Neural cell (in vitro differentiated cells): Measurements from ENCODE around the gene RNF123. TPM values are rescaled to one million over a fixed set of nuclear protein-coding genes. Genes with fewer than 3 reads are reported as not detected.

Experiments used
- H2AFZ ChIP-seq: fragments of 200-600, 300-800 bp; sonication (generic), shearing (Covaris generic); 2 replicates; pipeline ENCODE4 v1.6.0; 2014; ENCODE audit warnings: low read depth, mild to moderate bottlenecking, antibody characterized with exemption, low read length, moderate library complexity
- H3F3A ChIP-seq: fragments of 200-600 bp; shearing (Covaris generic); 2 replicates; pipeline ENCODE4 v1.6.1; 2016; ENCODE audit warnings: mild to moderate bottlenecking, moderate library complexity, mixed read lengths, antibody characterized with exemption, low read length; ENCODE audit not compliant: insufficient read depth, poor library complexity, severe bottlenecking
- H3K27ac ChIP-seq: fragments of 200-600, 300-800 bp; sonication (generic), shearing (Covaris generic); 2 replicates; pipeline ENCODE4 v1.5.1; 2014; ENCODE audit warnings: mild to moderate bottlenecking, low read length, moderate library complexity
- H3K27me3 ChIP-seq: fragments of 300-800, 200-600 bp; sonication (generic), shearing (Covaris generic); 2 replicates; pipeline ENCODE4 v1.6.0; 2014; ENCODE audit warnings: mild to moderate bottlenecking, low read depth, low read length, moderate library complexity; ENCODE audit not compliant: insufficient read depth
- H3K36me3 ChIP-seq: fragments of 300-800, 200-600 bp; sonication (generic), shearing (Covaris generic); 2 replicates; pipeline ENCODE4 v1.5.1; 2014; ENCODE audit warnings: mild to moderate bottlenecking, antibody characterized with exemption, low read length, moderate library complexity; ENCODE audit not compliant: insufficient read depth
- H3K4me2 ChIP-seq: fragments of 300-800, 200-600 bp; sonication (generic), shearing (Covaris generic); 2 replicates; pipeline ENCODE4 v1.6.0; 2014; ENCODE audit warnings: mild to moderate bottlenecking, low read length
- H3K4me3 ChIP-seq: fragments of 300-800, 200-600 bp; sonication (generic), shearing (Covaris generic); 2 replicates; pipeline ENCODE4 v1.5.1; 2014; ENCODE audit warnings: mild to moderate bottlenecking, low read length, moderate library complexity
- H3K79me2 ChIP-seq: fragments of 200-600 bp; shearing (Covaris generic); replicated peaks from 2 replicates; pipeline ENCODE4 v1.6.0; 2014; ENCODE audit warnings: mild to moderate bottlenecking, low read length, moderate library complexity; ENCODE audit not compliant: insufficient read depth
- H3K9ac ChIP-seq: fragments of 300-800, 200-600 bp; sonication (generic), shearing (Covaris generic); 2 replicates; pipeline ENCODE4 v1.6.1; 2016; ENCODE audit warnings: mild to moderate bottlenecking, low read length, mixed read lengths
- H3K9me2 ChIP-seq: fragments of 200-600 bp; shearing (Covaris generic); 2 replicates; pipeline ENCODE4 v1.6.1; 2016; ENCODE audit warnings: mild to moderate bottlenecking, low read length, mixed read lengths; ENCODE audit not compliant: insufficient read depth
- H3K9me3 ChIP-seq: fragments of 200-600, 300-800 bp; sonication (generic), shearing (Covaris generic); 2 replicates; pipeline ENCODE4 v1.6.1; 2016; ENCODE audit warnings: mild to moderate bottlenecking, mixed run types, low read length, moderate library complexity, mixed read lengths
- H4K20me1 ChIP-seq: fragments of 200-600 bp; shearing (Covaris generic); 2 replicates; pipeline ENCODE4 v1.6.1; 2016; ENCODE audit warnings: mild to moderate bottlenecking, mixed run types; ENCODE audit not compliant: insufficient read depth
- CTCF ChIP-seq: fragments of 450-650 bp; IDR thresholded peaks from 2 replicates; pipeline ENCODE4 v1.5.1; 2014; ENCODE audit warnings: antibody characterized with exemption, mild to moderate bottlenecking, moderate library complexity; ENCODE audit not compliant: poor library complexity, severe bottlenecking
- EP300 ChIP-seq: fragments of 450-650 bp; conservative IDR thresholded peaks from 2 replicates; pipeline ENCODE4 v1.6.1; 2014; ENCODE audit warnings: antibody characterized with exemption, mild to moderate bottlenecking, moderate library complexity; ENCODE audit not compliant: poor library complexity, severe bottlenecking
- EZH2 ChIP-seq: fragments of 200-600, 300-800 bp; shearing (Covaris generic), sonication (generic); IDR thresholded peaks from 2 replicates; pipeline ENCODE4 v1.6.1; 2014; ENCODE audit warnings: antibody characterized with exemption, low read length, borderline replicate concordance, mild to moderate bottlenecking; ENCODE audit not compliant: insufficient read depth, poor library complexity, severe bottlenecking
- MXI1 ChIP-seq: fragments of 450-650 bp; conservative IDR thresholded peaks from 2 replicates; pipeline ENCODE4 v1.6.1; 2014; ENCODE audit warnings: antibody characterized with exemption, mild to moderate bottlenecking; ENCODE audit not compliant: poor library complexity, severe bottlenecking
- POLR2AphosphoS5 ChIP-seq: IDR thresholded peaks from 2 replicates; pipeline ENCODE4 v1.6.1; 2012
- RAD21 ChIP-seq: fragments of 450-650 bp; conservative IDR thresholded peaks from 2 replicates; pipeline ENCODE4 v1.6.1; 2014; ENCODE audit warnings: antibody characterized with exemption, mild to moderate bottlenecking, moderate library complexity
- REST ChIP-seq: IDR thresholded peaks from 2 replicates; pipeline ENCODE4 v1.6.1; 2012; ENCODE audit warnings: borderline replicate concordance
- SMC3 ChIP-seq: fragments of 450-650 bp; conservative IDR thresholded peaks from 2 replicates; pipeline ENCODE4 v1.6.1; 2014; ENCODE audit warnings: antibody characterized with exemption, mild to moderate bottlenecking, moderate library complexity; ENCODE audit not compliant: poor library complexity
- TAF1 ChIP-seq: IDR thresholded peaks from 2 replicates; pipeline ENCODE4 v1.6.1; 2012; ENCODE audit warnings: low read depth
- polyA plus RNA-seq: library from polyadenylated mRNA; depleted of rRNA; stranded (reverse); fragments of >200 nt; gene quantifications from 2 replicates; pipeline ENCODE4 v1.2.3, GENCODE V29; 2014

Gene RNF123
- polyA plus RNA-seq, 1 donor from 2014 or later = 27.4 TPM

GRCh38 chr3:49663831-49664230 is 25.5 kb upstream of the RNF123 start:
- Histone ChIP-seq H3K9ac (no peak overlapping the region), H3K27me3 (no peaks in the 10 kb centered on the region), H4K20me1 (no peaks in the 10 kb centered on the region), H3K27ac (no peak overlapping the region), H3K9me2 (no peaks in the 10 kb centered on the region), H3K79me2 (no peaks in the 10 kb centered on the region), H3F3A (no peaks in the 10 kb centered on the region), H3K4me3 (no peak overlapping the region), H3K36me3 (no peaks in the 10 kb centered on the region), H3K9me3 (no peaks in the 10 kb centered on the region), H3K4me2 (no peak overlapping the region), H2AFZ (no peak overlapping the region)
- TF ChIP-seq EZH2 = no peak
- no peak for TF ChIP-seq MXI1
- TF ChIP-seq CTCF = no peak
- TF ChIP-seq RAD21 = no peak
- no peak for TF ChIP-seq SMC3
- no peak for TF ChIP-seq POLR2AphosphoS5
- TF ChIP-seq REST = no peak
- TF ChIP-seq TAF1 = no peak
- no peak for TF ChIP-seq EP300

GRCh38 chr3:49664300-49664699 is 25.1 kb upstream of the RNF123 start:
- Histone ChIP-seq H3K36me3 (no peaks in the 10 kb centered on the region), H3K9me2 (no peaks in the 10 kb centered on the region), H3K27me3 (no peaks in the 10 kb centered on the region), H3K79me2 (no peaks in the 10 kb centered on the region), H4K20me1 (no peaks in the 10 kb centered on the region), H3K4me3 (no peak overlapping the region), H3K9ac (no peak overlapping the region), H3K27ac (no peak overlapping the region), H3F3A (no peaks in the 10 kb centered on the region), H3K4me2 (no peak overlapping the region), H2AFZ (no peak overlapping the region), H3K9me3 (no peaks in the 10 kb centered on the region)
- TF ChIP-seq EZH2 (no peak), RAD21 (no peak), SMC3 (no peak), EP300 (no peak), REST (no peak), CTCF (no peak), POLR2AphosphoS5 (no peak), TAF1 (no peak)
